Measurements from ENCODE around the gene SRPRB. TPM values are rescaled to one million over a fixed set of nuclear protein-coding genes. Genes with fewer than 3 reads are reported as not detected.

SRPRB gene
- total RNA-seq, 1 experiment from 2014 or later, result 54.8 TPM

DNA sequence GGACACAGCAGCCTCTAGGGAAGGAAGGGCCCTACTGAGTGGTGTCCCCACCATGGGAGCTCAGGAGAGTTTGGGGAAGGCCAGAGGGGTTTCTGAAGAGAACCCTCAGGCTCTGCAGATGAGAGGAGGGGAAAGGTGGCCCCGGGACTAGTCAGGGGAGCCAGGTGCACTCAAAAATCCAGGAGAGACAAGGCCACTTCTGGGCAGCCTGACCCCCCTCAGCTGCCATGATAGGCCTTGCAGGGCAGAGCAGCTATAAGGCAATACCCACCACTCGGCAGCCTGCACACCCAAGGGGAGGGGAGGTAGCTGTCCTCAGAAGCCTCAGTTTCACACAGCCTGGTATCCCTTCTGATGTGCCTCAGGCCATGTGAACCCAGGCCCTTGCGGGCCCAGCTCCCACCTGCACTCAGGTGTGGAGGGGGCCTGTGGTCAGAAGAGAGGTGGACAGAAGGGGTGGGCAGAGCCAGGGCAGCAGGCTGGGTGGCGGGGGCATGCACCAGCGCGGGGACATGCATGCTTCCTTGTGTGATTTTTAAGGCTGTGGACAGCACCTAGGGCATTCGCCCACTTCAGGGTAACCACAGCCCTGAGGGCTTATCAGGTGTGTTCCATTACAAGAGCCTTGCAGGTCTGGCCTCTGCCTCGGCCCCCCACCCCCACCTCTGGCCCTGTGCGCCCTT, 34.6 kb downstream of the SRPRB start:
- Mint-ChIP-seq H3K4me1 (peaks cover 4 to 6% of the 10 kb centered on the region in 2 experiments; a peak in 1 of 4 replicates), H3K4me3 (no peak overlapping the region), H3K27ac (peak overlapping the region in 2 of 3 experiments; percentile 52 to 59; a peak in 2 of 7 replicates), H3K9me3 (no peaks in the 10 kb centered on the region), H3K36me3 (ENCODE audit: insufficient read depth in 1 of 3, low read depth in 3 of 3) (peaks cover 0 to 3% (median 0%) of the 10 kb centered on the region in 3 experiments; a peak in 1 of 7 replicates), H3K27me3 (ENCODE audit: low read depth) (no peaks in the 10 kb centered on the region; the same call in 1 of the 2 replicates)
- no peak overlapping the region for H3K23ac ChIP-seq (ENCODE audit: insufficient read length, low read depth, low read length)
- no peaks in the 10 kb centered on the region for H3K79me1 ChIP-seq (ENCODE audit: insufficient read depth, low read depth, low read length, poor library complexity, severe bottlenecking)
- no CpG with 5 or more reads among the region's 9 CpGs for WGBS (ENCODE audit: extremely low coverage, insufficient read length, low lambda C conversion rate)
- H2BK20ac ChIP-seq (ENCODE audit: low read depth, low read length, poor library complexity, severe bottlenecking), result no peak overlapping the region
- H2AK5ac ChIP-seq (ENCODE audit: insufficient read length, low read length), result no peak overlapping the region
- no peaks in the 10 kb centered on the region for H3K79me2 ChIP-seq (ENCODE audit: insufficient read depth, low read length)
- no peaks in the 10 kb centered on the region for H4K20me1 ChIP-seq (ENCODE audit: control insufficient read depth, insufficient read depth, insufficient read length)
- no peak overlapping the region for H4K5ac ChIP-seq (ENCODE audit: insufficient read length, low read depth, low read length)
- no peak overlapping the region for H3K4ac ChIP-seq (ENCODE audit: low read depth, low read length)
- H2BK15ac ChIP-seq (ENCODE audit: low read depth, low read length), result no peak overlapping the region
- H4K8ac ChIP-seq (replicated peaks; ENCODE audit: insufficient read length, low read depth, low read length), result no peak overlapping the region
- H3K27me3 ChIP-seq (ENCODE audit: insufficient read depth, low read length), result no peaks in the 10 kb centered on the region
- H3K18ac ChIP-seq (ENCODE audit: insufficient read length, low read depth, low read length), result no peak overlapping the region
- H2BK5ac ChIP-seq (ENCODE audit: insufficient read length, low read length), result no peak overlapping the region
- no peak overlapping the region; the same call in 1 of the 2 replicates for H3K14ac ChIP-seq (ENCODE audit: insufficient read depth, low read length)
- no peaks in the 10 kb centered on the region for H3K4me1 ChIP-seq (ENCODE audit: insufficient read depth, low read length)
- H3K4me2 ChIP-seq (ENCODE audit: insufficient read depth, insufficient read length, low read length), result no peak overlapping the region
- no peak overlapping the region for H4K91ac ChIP-seq (ENCODE audit: insufficient read length, low read depth, low read length)
- H2BK12ac ChIP-seq (ENCODE audit: insufficient read length, low read depth, low read length), result no peak overlapping the region
- H3K56ac ChIP-seq (ENCODE audit: insufficient read length, low read depth, low read length), result no peak overlapping the region
- no peak overlapping the region for H2BK120ac ChIP-seq (ENCODE audit: low read depth, low read length, poor library complexity, severe bottlenecking)
- DNase-seq, result no peak
- no peaks in the 10 kb centered on the region for H3K9me3 ChIP-seq (ENCODE audit: control insufficient read depth, low read depth, low read length)
- TF ChIP-seq, protein P1, sequence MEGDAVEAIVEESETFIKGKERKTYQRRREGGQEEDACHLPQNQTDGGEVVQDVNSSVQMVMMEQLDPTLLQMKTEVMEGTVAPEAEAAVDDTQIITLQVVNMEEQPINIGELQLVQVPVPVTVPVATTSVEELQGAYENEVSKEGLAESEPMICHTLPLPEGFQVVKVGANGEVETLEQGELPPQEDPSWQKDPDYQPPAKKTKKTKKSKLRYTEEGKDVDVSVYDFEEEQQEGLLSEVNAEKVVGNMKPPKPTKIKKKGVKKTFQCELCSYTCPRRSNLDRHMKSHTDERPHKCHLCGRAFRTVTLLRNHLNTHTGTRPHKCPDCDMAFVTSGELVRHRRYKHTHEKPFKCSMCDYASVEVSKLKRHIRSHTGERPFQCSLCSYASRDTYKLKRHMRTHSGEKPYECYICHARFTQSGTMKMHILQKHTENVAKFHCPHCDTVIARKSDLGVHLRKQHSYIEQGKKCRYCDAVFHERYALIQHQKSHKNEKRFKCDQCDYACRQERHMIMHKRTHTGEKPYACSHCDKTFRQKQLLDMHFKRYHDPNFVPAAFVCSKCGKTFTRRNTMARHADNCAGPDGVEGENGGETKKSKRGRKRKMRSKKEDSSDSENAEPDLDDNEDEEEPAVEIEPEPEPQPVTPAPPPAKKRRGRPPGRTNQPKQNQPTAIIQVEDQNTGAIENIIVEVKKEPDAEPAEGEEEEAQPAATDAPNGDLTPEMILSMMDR (conservative IDR thresholded peaks at IDR 0.05), result no peak
- no peak overlapping the region for H3T11ph ChIP-seq (ENCODE audit: low read length)
- no peak overlapping the region for H2AFZ ChIP-seq (ENCODE audit: low read length)
- no peaks in the 10 kb centered on the region for H3K23me2 ChIP-seq (ENCODE audit: insufficient read length, low read depth, low read length, poor library complexity, severe bottlenecking)
- no peak overlapping the region for H3K27ac ChIP-seq (ENCODE audit: insufficient read length, low read depth, low read length)
- no peak overlapping the region for H3K9ac ChIP-seq (ENCODE audit: extremely low read depth, insufficient read length, low read length)
